ENCODE measurements around the gene C10orf90. TPM values are rescaled to one million over a fixed set of nuclear protein-coding genes. Genes with fewer than 3 reads are reported as not detected.

C10orf90 gene
- total and polyA plus RNA-seq, 2 experiments from 2014 or later = 0.20 TPM; not detected in 1

DNA sequence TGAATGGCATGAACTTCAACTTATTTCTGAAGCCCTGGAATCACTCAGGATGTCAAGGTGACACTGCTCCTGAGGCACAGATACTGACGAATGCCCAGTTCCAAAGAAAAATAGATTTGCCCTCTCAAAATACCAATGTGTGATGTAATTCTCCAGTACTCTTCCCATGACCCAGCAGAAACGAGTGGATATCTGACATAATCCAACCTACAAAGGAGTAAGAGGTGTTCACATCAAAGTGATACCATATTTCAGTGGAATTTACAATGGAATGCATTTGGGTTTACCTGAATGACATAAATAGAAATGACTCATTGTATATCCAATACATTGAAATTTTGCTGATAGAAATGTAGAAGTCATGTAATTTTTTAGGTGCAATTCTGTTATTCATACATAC, 161.3 kb downstream of the C10orf90 start:
- 64% methylated on average over 2 of the region's 2 CpGs for WGBS (ENCODE audit: low lambda C conversion rate, missing lambda C conversion rate)
- Histone ChIP-seq H4K20me1 (ENCODE audit: insufficient read depth, poor library complexity, severe bottlenecking) (no peaks in the 10 kb centered on the region), H3K79me2 (no peaks in the 10 kb centered on the region), H3K27ac (no peak overlapping the region), H3K27me3 (peaks cover 3% of the 10 kb centered on the region), H3K9me2 (replicated peaks; ENCODE audit: insufficient read depth) (no peaks in the 10 kb centered on the region), H3K36me3 (replicated peaks; ENCODE audit: insufficient read depth, low read depth) (no peaks in the 10 kb centered on the region), H3K9me3 (ENCODE audit: low read depth) (no peaks in the 10 kb centered on the region), H3K4me3 (no peak overlapping the region), H3K4me2 (no peak overlapping the region), H2AFZ (no peak overlapping the region), H3K4me1 (ENCODE audit: insufficient read depth) (no peaks in the 10 kb centered on the region)
- no peak for DNase-seq (ENCODE audit: low spot score)
- TF ChIP-seq, protein P1, sequence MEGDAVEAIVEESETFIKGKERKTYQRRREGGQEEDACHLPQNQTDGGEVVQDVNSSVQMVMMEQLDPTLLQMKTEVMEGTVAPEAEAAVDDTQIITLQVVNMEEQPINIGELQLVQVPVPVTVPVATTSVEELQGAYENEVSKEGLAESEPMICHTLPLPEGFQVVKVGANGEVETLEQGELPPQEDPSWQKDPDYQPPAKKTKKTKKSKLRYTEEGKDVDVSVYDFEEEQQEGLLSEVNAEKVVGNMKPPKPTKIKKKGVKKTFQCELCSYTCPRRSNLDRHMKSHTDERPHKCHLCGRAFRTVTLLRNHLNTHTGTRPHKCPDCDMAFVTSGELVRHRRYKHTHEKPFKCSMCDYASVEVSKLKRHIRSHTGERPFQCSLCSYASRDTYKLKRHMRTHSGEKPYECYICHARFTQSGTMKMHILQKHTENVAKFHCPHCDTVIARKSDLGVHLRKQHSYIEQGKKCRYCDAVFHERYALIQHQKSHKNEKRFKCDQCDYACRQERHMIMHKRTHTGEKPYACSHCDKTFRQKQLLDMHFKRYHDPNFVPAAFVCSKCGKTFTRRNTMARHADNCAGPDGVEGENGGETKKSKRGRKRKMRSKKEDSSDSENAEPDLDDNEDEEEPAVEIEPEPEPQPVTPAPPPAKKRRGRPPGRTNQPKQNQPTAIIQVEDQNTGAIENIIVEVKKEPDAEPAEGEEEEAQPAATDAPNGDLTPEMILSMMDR (IDR thresholded peaks at IDR 0.05; ENCODE audit: poor library complexity) = no peak
- no peak for TF ChIP-seq EZH2phosphoT487 (IDR thresholded peaks at IDR 0.05; ENCODE audit: low read depth, severe bottlenecking, unreplicated experiment)
- TF ChIP-seq EZH2 (IDR thresholded peaks at IDR 0.05; ENCODE audit: borderline replicate concordance) = no peak

DNA sequence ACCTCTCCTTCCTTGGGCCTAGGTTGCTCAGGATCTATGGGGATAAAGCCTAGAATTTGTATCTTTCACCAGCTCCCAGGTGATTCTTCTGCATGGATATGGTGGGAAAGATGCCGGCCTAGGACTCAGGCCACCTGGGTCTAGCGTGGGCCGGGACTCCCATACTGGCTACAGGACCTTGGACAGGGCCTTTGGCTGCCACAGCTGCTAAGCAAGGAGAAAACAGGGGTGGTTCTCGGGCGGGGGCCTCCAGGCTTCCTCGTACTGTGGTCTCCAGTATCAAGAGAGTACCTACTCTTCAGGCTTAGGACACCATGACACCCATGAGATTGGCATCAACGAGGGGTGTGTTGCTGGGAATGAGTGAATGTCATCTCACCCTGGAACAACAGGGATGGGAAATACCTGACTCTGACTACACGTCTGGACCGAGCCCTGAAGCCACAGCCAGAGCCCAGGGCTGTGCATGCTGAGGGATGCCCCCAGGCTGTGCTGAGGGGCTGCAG, 161.9 kb downstream of the C10orf90 start:
- TF ChIP-seq EZH2 (IDR thresholded peaks at IDR 0.05; ENCODE audit: borderline replicate concordance) (no peak), EZH2phosphoT487 (IDR thresholded peaks at IDR 0.05; ENCODE audit: low read depth, severe bottlenecking, unreplicated experiment) (no peak)
- TF ChIP-seq, protein P1 (IDR thresholded peaks at IDR 0.05; ENCODE audit: poor library complexity) = no peak
- no peak overlapping the region for H3K4me2 ChIP-seq
- peaks cover 3% of the 10 kb centered on the region for H3K27me3 ChIP-seq
- no peaks in the 10 kb centered on the region for H3K79me2 ChIP-seq
- H3K36me3 ChIP-seq (replicated peaks; ENCODE audit: insufficient read depth, low read depth) = no peaks in the 10 kb centered on the region
- H3K4me1 ChIP-seq (ENCODE audit: insufficient read depth) = no peaks in the 10 kb centered on the region
- peak; percentile 29 for DNase-seq (ENCODE audit: low spot score)
- no peak overlapping the region for H3K27ac ChIP-seq
- H3K4me3 ChIP-seq = no peak overlapping the region
- H3K9me2 ChIP-seq (replicated peaks; ENCODE audit: insufficient read depth) = no peaks in the 10 kb centered on the region
- no peaks in the 10 kb centered on the region for H3K9me3 ChIP-seq (ENCODE audit: low read depth)
- 63% methylated on average over 9 of the region's 9 CpGs for WGBS (ENCODE audit: low lambda C conversion rate, missing lambda C conversion rate)
- no peak overlapping the region for H2AFZ ChIP-seq
- no peaks in the 10 kb centered on the region for H4K20me1 ChIP-seq (ENCODE audit: insufficient read depth, poor library complexity, severe bottlenecking)

DNA sequence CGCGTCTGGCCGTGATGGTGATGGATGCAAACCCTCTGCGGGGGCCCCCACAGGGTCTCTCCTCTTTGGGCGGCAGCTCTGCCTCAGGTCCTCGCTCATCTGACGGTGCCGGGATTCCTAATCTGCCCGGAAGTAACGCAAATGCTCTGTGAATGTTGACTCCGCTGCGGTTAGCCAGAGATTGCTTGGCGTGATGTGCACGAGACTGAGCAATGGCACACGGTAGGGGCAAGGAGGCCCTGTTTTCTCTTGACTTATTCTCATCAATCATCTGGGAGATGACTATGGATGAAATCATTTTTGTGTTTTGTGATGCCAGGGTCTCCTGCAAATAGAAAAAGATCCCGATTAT, 165.8 kb downstream of the C10orf90 start:
- Histone ChIP-seq H3K79me2 (no peaks in the 10 kb centered on the region), H3K4me2 (no peak overlapping the region), H3K9me2 (replicated peaks; ENCODE audit: insufficient read depth) (no peaks in the 10 kb centered on the region), H3K9me3 (ENCODE audit: low read depth) (no peaks in the 10 kb centered on the region), H4K20me1 (ENCODE audit: insufficient read depth, poor library complexity, severe bottlenecking) (no peaks in the 10 kb centered on the region), H3K27me3 (no peaks in the 10 kb centered on the region), H3K27ac (no peak overlapping the region), H3K4me3 (no peak overlapping the region), H2AFZ (no peak overlapping the region), H3K36me3 (replicated peaks; ENCODE audit: insufficient read depth, low read depth) (no peaks in the 10 kb centered on the region), H3K4me1 (ENCODE audit: insufficient read depth) (no peaks in the 10 kb centered on the region)
- no peak for DNase-seq (ENCODE audit: low spot score)
- WGBS (ENCODE audit: low lambda C conversion rate, missing lambda C conversion rate) = 93% methylated on average over 16 of the region's 16 CpGs
- TF ChIP-seq EZH2phosphoT487 (IDR thresholded peaks at IDR 0.05; ENCODE audit: low read depth, severe bottlenecking, unreplicated experiment) = no peak
- TF ChIP-seq EZH2 (IDR thresholded peaks at IDR 0.05; ENCODE audit: borderline replicate concordance) = no peak
- TF ChIP-seq, protein P1 (IDR thresholded peaks at IDR 0.05; ENCODE audit: poor library complexity) = no peak

All from hepatocyte (in vitro differentiated cells).